ENCODE data around the gene TNFRSF19. TPM values are rescaled to one million over a fixed set of nuclear protein-coding genes. Genes with fewer than 3 reads are reported as not detected.
"Not testable (repeated sequence)": the region's sequence is repeated elsewhere in the genome, so short reads cannot be mapped to it uniquely, and the experiment has no call there.

TNFRSF19 gene
- total RNA-seq, 5 donors from 2014 or later (not counting 1 experiment from before 2014, with no cell fraction given) = 0.19 to 0.35 (median 0.24) TPM; not detected in 1

GRCh38 chr13:23674795-23675640, 104.8 kb downstream of the TNFRSF19 start:
- ChIA-PET CTCF (interaction anchor here in 1 of 2 donors (0.6 kb wide), 1 partner anchor 528 kb away, joined by 8 read pairs; no protein-coding TSS in a partner anchor), POLR2A (no interaction called here)
- WGBS (ENCODE audit: insufficient coverage) = 59% methylated on average over 3 of the region's 5 CpGs
- Histone ChIP-seq H3K27me3 (replicated peaks in 1 of 2; ENCODE audit: control insufficient read depth in 2 of 2, extremely low read depth in 1 of 2, insufficient read depth in 2 of 2, low read length in 1 of 2) (peaks cover 0 to 10% of the 10 kb centered on the region in 2 experiments), H3K4me1 (ENCODE audit: control insufficient read depth in 1 of 2, extremely low read depth in 1 of 2, insufficient read depth in 2 of 2, low read length in 2 of 2) (peaks cover 0 to 8% of the 10 kb centered on the region in 2 experiments), H3K4me3 (ENCODE audit: control insufficient read depth in 1 of 2, extremely low read depth in 1 of 2, low read length in 1 of 2) (no peak overlapping the region), H3K36me3 (ENCODE audit: control insufficient read depth in 2 of 2, extremely low read depth in 1 of 2, insufficient read depth in 1 of 2, low read length in 1 of 2) (no peaks in the 10 kb centered on the region), H3K27ac (ENCODE audit: low read length) (no peak overlapping the region), H3K9me3 (no peaks in the 10 kb centered on the region)
- DNase-seq = no peak
- no peak for ATAC-seq (replicated peaks in 1 of 4)
- no peaks in the 10 kb centered on the region for H3K9me3 Mint-ChIP-seq
- H3K4me3 Mint-ChIP-seq = no peak overlapping the region
- H3K27ac Mint-ChIP-seq = no peak overlapping the region
- H3K27me3 Mint-ChIP-seq = peaks cover 4 to 7% of the 10 kb centered on the region in 2 donors
- H3K36me3 Mint-ChIP-seq = no peaks in the 10 kb centered on the region
- peaks cover 7 to 9% (median 8%) of the 10 kb centered on the region in 3 donors for H3K4me1 Mint-ChIP-seq

- H3K4me3 ChIP-seq (ENCODE audit: control insufficient read depth in 1 of 2, extremely low read depth in 1 of 2, low read length in 1 of 2); CTCF ChIA-PET; H3K9me3 ChIP-seq; H3K27me3 Mint-ChIP-seq; H3K36me3 Mint-ChIP-seq; H3K4me1 Mint-ChIP-seq; POLR2A ChIA-PET; H3K36me3 ChIP-seq (ENCODE audit: control insufficient read depth in 2 of 2, extremely low read depth in 1 of 2, insufficient read depth in 1 of 2, low read length in 1 of 2); H3K9me3 Mint-ChIP-seq; H3K27ac Mint-ChIP-seq; ATAC-seq (replicated peaks in 1 of 4); H3K4me1 ChIP-seq (ENCODE audit: control insufficient read depth in 1 of 2, extremely low read depth in 1 of 2, insufficient read depth in 2 of 2, low read length in 2 of 2); H3K4me3 Mint-ChIP-seq; H3K27ac ChIP-seq (ENCODE audit: low read length); DNase-seq: not testable (repeated sequence)
- peaks cover 0 to 14% of the 10 kb centered on the region in 2 experiments for H3K27me3 ChIP-seq (replicated peaks in 1 of 2; ENCODE audit: control insufficient read depth in 2 of 2, extremely low read depth in 1 of 2, insufficient read depth in 2 of 2, low read length in 1 of 2)
- WGBS (ENCODE audit: insufficient coverage) = 94% methylated on average over 15 of the region's 24 CpGs
These were observed 107.6 kb downstream of the TNFRSF19 start for GRCh38 chr13:23677679-23678288.

- H3K36me3 Mint-ChIP-seq = no peaks in the 10 kb centered on the region
- WGBS (ENCODE audit: insufficient coverage) = no CpG with 5 or more reads among the region's 2 CpGs
- peaks cover 4% of the 10 kb centered on the region in 2 donors for H3K27me3 Mint-ChIP-seq
- CTCF ChIA-PET = interaction anchor here in 1 of 2 donors (0.5 kb wide), 1 partner anchor 601 kb away, joined by 3 read pairs; no protein-coding TSS in a partner anchor
- ATAC-seq (replicated peaks in 1 of 4) (no peak), DNase-seq (no peak)
- Histone ChIP-seq H3K9me3 (no peaks in the 10 kb centered on the region), H3K4me3 (ENCODE audit: control insufficient read depth in 1 of 2, extremely low read depth in 1 of 2, low read length in 1 of 2) (no peak overlapping the region), H3K4me1 (ENCODE audit: control insufficient read depth in 1 of 2, extremely low read depth in 1 of 2, insufficient read depth in 2 of 2, low read length in 2 of 2) (peaks cover 0 to 8% of the 10 kb centered on the region in 2 experiments), H3K27ac (ENCODE audit: low read length) (no peak overlapping the region), H3K27me3 (replicated peaks in 1 of 2; ENCODE audit: control insufficient read depth in 2 of 2, extremely low read depth in 1 of 2, insufficient read depth in 2 of 2, low read length in 1 of 2) (peaks cover 0 to 14% of the 10 kb centered on the region in 2 experiments), H3K36me3 (ENCODE audit: control insufficient read depth in 2 of 2, extremely low read depth in 1 of 2, insufficient read depth in 1 of 2, low read length in 1 of 2) (no peaks in the 10 kb centered on the region)
- H3K9me3 Mint-ChIP-seq = peaks cover 0 to 2% (median 2%) of the 10 kb centered on the region in 3 donors
- H3K4me1 Mint-ChIP-seq = peaks cover 7 to 9% (median 8%) of the 10 kb centered on the region in 3 donors
- H3K4me3 Mint-ChIP-seq = no peak overlapping the region
- POLR2A ChIA-PET = no interaction called here
- H3K27ac Mint-ChIP-seq = no peak overlapping the region
These were observed 108.6 kb downstream of the TNFRSF19 start for GRCh38 chr13:23678795-23679194.

GRCh38 chr13:23679220-23679619, 109.0 kb downstream of the TNFRSF19 start:
- no peaks in the 10 kb centered on the region for H3K36me3 ChIP-seq (ENCODE audit: control insufficient read depth in 2 of 2, extremely low read depth in 1 of 2, insufficient read depth in 1 of 2, low read length in 1 of 2)
- peaks cover 0 to 8% of the 10 kb centered on the region in 2 experiments for H3K4me1 ChIP-seq (ENCODE audit: control insufficient read depth in 1 of 2, extremely low read depth in 1 of 2, insufficient read depth in 2 of 2, low read length in 2 of 2)
- no peak overlapping the region for H3K4me3 ChIP-seq (ENCODE audit: control insufficient read depth in 1 of 2, extremely low read depth in 1 of 2, low read length in 1 of 2)
- no peak overlapping the region for H3K27ac ChIP-seq (ENCODE audit: low read length)
- Mint-ChIP-seq H3K27ac (no peak overlapping the region), H3K9me3 (peaks cover 0 to 5% (median 4%) of the 10 kb centered on the region in 3 donors), H3K4me3 (no peak overlapping the region), H3K27me3 (peaks cover 4% of the 10 kb centered on the region in 2 donors), H3K4me1 (peaks cover 7 to 9% (median 8%) of the 10 kb centered on the region in 3 donors), H3K36me3 (no peaks in the 10 kb centered on the region)
- CTCF ChIA-PET = interaction anchor here in 1 of 2 donors (0.5 kb wide), 1 partner anchor 601 kb away, joined by 3 read pairs; no protein-coding TSS in a partner anchor
- peak in 1 of 35 experiments; percentile 4 for DNase-seq
- POLR2A ChIA-PET = no interaction called here
- peaks cover 0 to 14% of the 10 kb centered on the region in 2 experiments for H3K27me3 ChIP-seq (replicated peaks in 1 of 2; ENCODE audit: control insufficient read depth in 2 of 2, extremely low read depth in 1 of 2, insufficient read depth in 2 of 2, low read length in 1 of 2)
- H3K9me3 ChIP-seq = no peaks in the 10 kb centered on the region
- WGBS (ENCODE audit: insufficient coverage) = 36% methylated on average over 2 of the region's 2 CpGs
- peak; percentile 55 to 84 (median 69) for ATAC-seq (replicated peaks in 1 of 4)

- Mint-ChIP-seq H3K27me3 (peaks cover 4% of the 10 kb centered on the region in 2 donors), H3K9me3 (peaks cover 4 to 16% (median 11%) of the 10 kb centered on the region in 3 donors), H3K27ac (no peak overlapping the region), H3K4me3 (no peak overlapping the region), H3K36me3 (no peaks in the 10 kb centered on the region), H3K4me1 (peaks cover 7 to 9% (median 8%) of the 10 kb centered on the region in 3 donors)
- ATAC-seq (replicated peaks in 1 of 4) = no peak
- H3K36me3 ChIP-seq (ENCODE audit: control insufficient read depth in 2 of 2, extremely low read depth in 1 of 2, insufficient read depth in 1 of 2, low read length in 1 of 2) = no peaks in the 10 kb centered on the region
- DNase-seq = no peak
- no peak overlapping the region for H3K4me3 ChIP-seq (ENCODE audit: control insufficient read depth in 1 of 2, extremely low read depth in 1 of 2, low read length in 1 of 2)
- peaks cover 0 to 14% of the 10 kb centered on the region in 2 experiments for H3K27me3 ChIP-seq (replicated peaks in 1 of 2; ENCODE audit: control insufficient read depth in 2 of 2, extremely low read depth in 1 of 2, insufficient read depth in 2 of 2, low read length in 1 of 2)
- peaks cover 0 to 8% of the 10 kb centered on the region in 2 experiments for H3K4me1 ChIP-seq (ENCODE audit: control insufficient read depth in 1 of 2, extremely low read depth in 1 of 2, insufficient read depth in 2 of 2, low read length in 2 of 2)
- POLR2A ChIA-PET = no interaction called here
- no peaks in the 10 kb centered on the region for H3K9me3 ChIP-seq
- 78% methylated on average over 5 of the region's 10 CpGs for WGBS (ENCODE audit: insufficient coverage)
- CTCF ChIA-PET = no interaction called here
- H3K27ac ChIP-seq (ENCODE audit: low read length) = no peak overlapping the region
These were observed 110.8 kb downstream of the TNFRSF19 start for GRCh38 chr13:23680845-23681669.

GRCh38 chr13:23683084-23683483, 112.9 kb downstream of the TNFRSF19 start:
- peaks cover 0 to 11% of the 10 kb centered on the region in 2 experiments for H3K27me3 ChIP-seq (replicated peaks in 1 of 2; ENCODE audit: control insufficient read depth in 2 of 2, extremely low read depth in 1 of 2, insufficient read depth in 2 of 2, low read length in 1 of 2)
- Mint-ChIP-seq H3K9me3 (peaks cover 4 to 16% (median 11%) of the 10 kb centered on the region in 3 donors), H3K27me3 (no peaks in the 10 kb centered on the region), H3K36me3 (no peaks in the 10 kb centered on the region), H3K4me1 (peaks cover 7 to 9% (median 8%) of the 10 kb centered on the region in 3 donors), H3K27ac (no peak overlapping the region), H3K4me3 (no peak overlapping the region)
- no peak overlapping the region for H3K27ac ChIP-seq (ENCODE audit: low read length)
- no peaks in the 10 kb centered on the region for H3K9me3 ChIP-seq
- H3K4me3 ChIP-seq (ENCODE audit: control insufficient read depth in 1 of 2, extremely low read depth in 1 of 2, low read length in 1 of 2) = no peak overlapping the region
- DNase-seq = no peak
- no peaks in the 10 kb centered on the region for H3K36me3 ChIP-seq (ENCODE audit: control insufficient read depth in 2 of 2, extremely low read depth in 1 of 2, insufficient read depth in 1 of 2, low read length in 1 of 2)
- WGBS (ENCODE audit: insufficient coverage) = 69% methylated on average over 3 of the region's 4 CpGs
- ATAC-seq (replicated peaks in 1 of 4) = no peak
- CTCF ChIA-PET = no interaction called here
- POLR2A ChIA-PET = no interaction called here
- H3K4me1 ChIP-seq (ENCODE audit: control insufficient read depth in 1 of 2, extremely low read depth in 1 of 2, insufficient read depth in 2 of 2, low read length in 2 of 2) = peaks cover 0 to 8% of the 10 kb centered on the region in 2 experiments
